IPS-18a (cell line): ENCODE results near the gene KLHDC9.
A peak's percentile ranks its signal among the peaks of the same experiment; 100 is the strongest.

Source experiments
- H3K27ac ChIP-seq: one replicate; pipeline ENCODE4 v1.5.1; 2013; ENCODE audit warnings: low read length
- H3K27me3 ChIP-seq: one replicate; pipeline ENCODE4 v1.6.1; 2013; ENCODE audit warnings: mild to moderate bottlenecking, low read length; ENCODE audit not compliant: control insufficient read depth, insufficient read depth
- H3K36me3 ChIP-seq: one replicate; pipeline ENCODE4 v1.6.1; 2013; ENCODE audit warnings: low read depth, low read length; ENCODE audit not compliant: control insufficient read depth
- H3K4me1 ChIP-seq: one replicate; pipeline ENCODE4 v1.6.1; 2013; ENCODE audit warnings: low read depth, low read length; ENCODE audit not compliant: control insufficient read depth
- H3K4me3 ChIP-seq: one replicate; pipeline ENCODE4 v1.5.1; 2013; ENCODE audit warnings: low read length
- H3K9ac ChIP-seq: one replicate; pipeline ENCODE4 v1.6.1; 2013; ENCODE audit warnings: mild to moderate bottlenecking, low read length, moderate library complexity
- H3K9me3 ChIP-seq: one replicate; pipeline ENCODE4 v1.6.1; 2013; ENCODE audit warnings: low read depth, low read length; ENCODE audit not compliant: control insufficient read depth

The KLHDC9 gene

DNA sequence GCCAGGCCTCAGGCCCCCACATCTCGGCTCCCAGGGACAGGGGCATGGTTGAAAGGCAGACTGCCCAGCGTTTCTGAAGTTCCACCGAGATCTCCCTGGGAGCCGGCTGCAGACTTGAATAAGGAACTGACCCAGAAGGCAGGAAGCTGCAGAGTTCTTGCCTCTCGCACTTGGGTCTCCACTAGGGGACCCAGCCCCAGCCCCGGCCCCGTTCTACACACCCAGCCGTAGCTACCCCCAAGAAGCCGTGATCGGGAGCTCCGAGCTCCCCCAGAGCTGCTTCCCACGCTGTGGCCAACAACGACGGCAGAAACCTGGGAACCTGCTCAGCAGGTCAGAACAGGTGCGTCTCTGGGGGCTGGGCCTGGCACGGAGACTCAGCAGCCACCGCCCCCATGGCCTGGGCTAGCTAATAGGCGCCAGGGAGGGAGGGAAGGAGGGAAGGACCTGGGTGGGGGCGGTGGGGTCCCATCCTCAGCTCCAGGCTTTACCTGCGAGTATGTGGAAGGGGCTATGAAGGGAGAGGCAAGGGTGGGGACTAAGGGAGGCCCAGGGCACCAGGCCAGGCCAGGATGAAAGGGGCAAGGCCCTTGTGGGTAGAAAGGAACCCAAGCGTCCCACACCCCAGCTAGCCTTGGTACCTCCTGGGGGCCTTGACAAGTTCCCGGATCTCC, 8.8 kb upstream of the KLHDC9 start, which contains the start of gene NECTIN4:
TSS of gene NECTIN4 (minus strand) at position 308 of the 674 bp plus-strand sequence. CDS start at position 46, 262 bp downstream.
- H3K9me3 ChIP-seq, result no peaks in the 10 kb centered on the region
- no peak within 1 kb of the TSS for H3K27ac ChIP-seq
- no peaks in the 10 kb centered on the region for H3K36me3 ChIP-seq
- H3K27me3 ChIP-seq, result no peaks in the 10 kb centered on the region
- no peak within 1 kb of the TSS for H3K9ac ChIP-seq
- no peaks in the 10 kb centered on the region for H3K4me1 ChIP-seq
- no peak within 1 kb of the TSS for H3K4me3 ChIP-seq

DNA sequence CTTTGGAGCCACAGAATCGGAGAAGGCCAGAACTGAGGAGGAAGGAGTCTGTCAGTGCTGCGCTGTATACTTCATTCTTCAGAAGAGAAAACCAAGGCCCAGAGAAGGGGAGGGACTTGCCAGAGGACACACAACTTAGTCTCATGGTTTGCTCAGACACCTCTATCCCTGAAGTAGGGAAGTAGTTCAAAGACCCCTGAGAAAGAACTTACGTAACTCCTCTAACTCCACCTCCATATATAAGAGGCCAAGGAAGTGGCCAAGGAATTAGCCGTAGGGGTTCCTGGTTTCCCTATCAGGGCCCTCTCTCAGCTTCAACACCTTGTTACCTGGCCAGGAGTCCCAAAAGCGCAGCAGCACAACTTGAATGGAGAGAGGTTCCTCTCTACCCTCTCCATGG, 8.2 kb upstream of the KLHDC9 start:
- no peaks in the 10 kb centered on the region for H3K9me3 ChIP-seq
- H3K27me3 ChIP-seq, result no peaks in the 10 kb centered on the region
- no peaks in the 10 kb centered on the region for H3K4me1 ChIP-seq
- no peak overlapping the region for H3K27ac ChIP-seq
- H3K9ac ChIP-seq, result no peak overlapping the region
- no peak overlapping the region for H3K4me3 ChIP-seq
- no peaks in the 10 kb centered on the region for H3K36me3 ChIP-seq

DNA sequence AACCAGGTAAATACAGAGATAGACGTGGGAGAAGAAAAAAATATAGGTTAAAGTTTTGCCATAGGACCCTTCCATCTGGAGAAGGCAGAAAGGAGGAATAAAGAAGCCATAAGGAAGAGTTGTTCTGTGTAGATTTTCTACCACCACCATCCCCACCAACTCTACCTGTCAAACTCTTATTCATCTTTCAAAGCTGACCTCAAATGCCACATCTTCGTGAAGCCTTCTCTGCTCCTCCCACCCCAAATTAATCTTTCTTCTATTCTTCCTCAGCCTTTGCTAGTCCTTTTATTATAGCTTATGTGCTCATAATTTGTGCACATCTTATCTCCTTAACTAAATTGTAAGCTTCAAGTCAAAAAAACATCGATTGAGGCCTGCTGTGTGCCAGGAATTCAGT, 7.5 kb upstream of the KLHDC9 start:
- Histone ChIP-seq H3K27me3 (no peaks in the 10 kb centered on the region), H3K4me3 (no peak overlapping the region), H3K4me1 (no peaks in the 10 kb centered on the region), H3K36me3 (no peaks in the 10 kb centered on the region), H3K27ac (no peak overlapping the region), H3K9ac (no peak overlapping the region), H3K9me3 (no peaks in the 10 kb centered on the region)

DNA sequence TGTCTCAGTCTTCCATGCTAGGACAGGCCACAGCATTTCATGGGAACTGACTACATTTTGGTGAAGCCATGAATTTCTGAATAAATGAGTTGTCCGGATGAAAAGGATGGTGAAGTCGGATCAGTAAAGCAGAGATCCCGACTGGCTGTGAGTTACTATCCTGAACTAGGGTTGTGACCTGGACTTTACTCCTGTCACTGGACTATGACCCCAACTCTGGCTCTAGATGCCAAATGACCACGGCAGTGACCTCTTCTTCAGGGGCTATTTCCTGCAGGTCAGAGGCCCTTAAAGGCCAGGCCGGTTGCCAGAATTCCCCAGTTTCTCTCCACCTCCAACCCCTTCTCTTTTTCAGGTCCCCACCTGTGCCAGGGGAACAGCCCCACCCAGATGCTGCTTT, 7.1 kb upstream of the KLHDC9 start:
- Histone ChIP-seq H3K36me3 (no peaks in the 10 kb centered on the region), H3K27me3 (no peaks in the 10 kb centered on the region), H3K4me3 (no peak overlapping the region), H3K9ac (no peak overlapping the region), H3K9me3 (no peaks in the 10 kb centered on the region), H3K27ac (no peak overlapping the region), H3K4me1 (no peaks in the 10 kb centered on the region)

DNA sequence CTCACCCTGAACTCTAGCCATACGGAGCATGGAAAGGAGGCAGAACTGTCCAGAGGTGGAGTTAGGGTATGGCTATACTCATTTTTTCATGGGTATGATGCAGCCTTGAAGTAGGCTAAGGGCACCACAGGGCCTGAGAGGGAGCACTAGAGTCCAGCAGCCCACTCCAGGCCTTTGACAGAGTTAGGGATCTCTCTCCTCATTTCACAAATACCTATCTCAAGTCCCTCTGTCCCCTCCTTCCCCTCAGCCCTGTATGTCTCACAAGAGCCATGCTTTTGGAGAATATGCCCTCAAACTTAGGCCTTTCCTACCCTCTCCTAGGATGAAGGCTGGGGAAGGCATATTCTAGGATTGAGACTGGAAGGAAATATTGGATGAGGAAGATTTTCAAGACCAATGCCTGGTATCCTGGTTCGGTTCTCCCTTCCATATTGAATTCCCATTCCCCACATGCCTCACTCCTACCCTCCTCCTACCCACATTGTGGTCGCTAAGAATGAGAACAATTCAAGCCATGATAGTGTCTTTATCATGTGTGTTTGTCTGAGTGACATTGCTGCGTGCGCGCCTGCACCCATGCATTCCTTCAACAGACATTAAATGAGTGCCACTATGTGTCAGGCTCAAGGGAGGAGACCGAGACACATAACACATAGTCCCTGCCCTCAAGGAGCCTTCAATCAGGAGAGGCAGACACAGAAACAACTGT, 6.2 kb upstream of the KLHDC9 start:
- H3K27me3 ChIP-seq, result no peaks in the 10 kb centered on the region
- H3K9me3 ChIP-seq, result no peaks in the 10 kb centered on the region
- no peaks in the 10 kb centered on the region for H3K36me3 ChIP-seq
- H3K27ac ChIP-seq, result no peak overlapping the region
- H3K4me1 ChIP-seq, result no peaks in the 10 kb centered on the region
- no peak overlapping the region for H3K9ac ChIP-seq
- no peak overlapping the region for H3K4me3 ChIP-seq

DNA sequence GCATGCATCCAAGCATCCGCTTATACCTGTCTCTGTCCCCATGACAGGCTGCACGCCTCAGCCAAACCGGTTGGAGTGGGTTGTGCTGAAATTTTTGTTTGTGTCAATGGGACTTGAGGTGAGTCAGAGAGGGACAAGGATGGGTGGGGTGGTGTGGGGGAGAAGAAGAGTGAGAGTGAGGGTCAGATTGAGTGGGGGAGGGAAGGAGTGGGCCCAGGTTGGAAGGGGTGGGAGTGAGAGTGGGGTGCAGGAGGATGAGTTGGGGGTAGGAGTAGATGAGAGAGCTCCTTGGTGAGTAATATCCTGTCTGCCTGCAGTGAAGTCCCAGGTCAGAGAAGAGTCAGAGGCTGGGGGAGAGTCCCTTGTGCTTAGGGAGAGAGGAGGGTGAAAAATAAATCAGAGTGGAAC, 5.5 kb upstream of the KLHDC9 start:
- no peaks in the 10 kb centered on the region for H3K4me1 ChIP-seq
- no peak overlapping the region for H3K27ac ChIP-seq
- no peaks in the 10 kb centered on the region for H3K36me3 ChIP-seq
- H3K9me3 ChIP-seq, result no peaks in the 10 kb centered on the region
- H3K9ac ChIP-seq, result no peak overlapping the region
- H3K4me3 ChIP-seq, result no peak overlapping the region
- no peaks in the 10 kb centered on the region for H3K27me3 ChIP-seq

DNA sequence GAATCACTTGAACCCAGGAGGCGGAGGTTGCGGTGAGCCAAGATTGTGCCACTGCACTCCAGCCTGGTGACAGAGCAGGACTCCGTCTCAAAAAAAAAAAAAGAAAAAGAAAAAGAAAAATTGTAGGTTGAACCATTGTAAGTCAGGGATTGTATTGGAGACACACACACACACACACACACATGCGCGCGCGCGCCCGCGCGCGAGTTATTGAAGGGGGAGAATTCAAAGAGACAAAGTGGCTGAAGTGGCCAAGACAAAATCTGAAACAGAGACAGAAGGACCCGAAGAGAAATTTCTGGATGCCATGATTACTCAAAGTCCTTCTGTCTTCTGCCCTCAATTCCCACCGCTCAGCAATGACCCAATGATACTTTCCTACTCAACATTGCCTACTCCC, 3.7 kb upstream of the KLHDC9 start:
- Histone ChIP-seq H3K4me1 (no peaks in the 10 kb centered on the region), H3K36me3 (no peaks in the 10 kb centered on the region), H3K9ac (no peak overlapping the region)

DNA sequence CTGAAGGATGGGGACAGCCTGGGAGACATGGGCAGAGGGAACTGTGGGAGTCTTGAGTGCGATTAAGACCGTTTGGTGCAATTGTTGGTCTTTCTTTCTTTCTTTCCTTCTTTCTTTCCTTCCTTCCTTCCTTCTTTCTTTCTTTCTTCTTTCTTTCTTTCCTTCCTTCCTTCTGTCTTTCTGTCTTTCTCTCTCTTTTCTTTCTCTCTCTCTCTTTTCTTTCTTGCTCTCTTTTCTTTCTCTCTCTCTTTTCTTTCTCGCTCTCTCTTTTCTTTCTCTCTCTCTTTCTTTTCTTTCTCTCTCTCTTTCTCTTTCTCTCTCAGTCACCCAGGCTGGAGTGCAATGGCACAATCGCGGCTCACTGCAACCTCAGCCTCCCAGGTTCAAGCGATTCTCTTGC, 2.9 kb upstream of the KLHDC9 start:
- no peak overlapping the region for H3K27ac ChIP-seq
- H3K36me3 ChIP-seq, result no peaks in the 10 kb centered on the region
- H3K9ac ChIP-seq, result no peak overlapping the region
- H3K9me3 ChIP-seq, result no peaks in the 10 kb centered on the region
- H3K4me3 ChIP-seq, result no peak overlapping the region
- no peaks in the 10 kb centered on the region for H3K27me3 ChIP-seq
- H3K4me1 ChIP-seq, result no peaks in the 10 kb centered on the region

More for the DNA sequence above, 3.7 kb upstream of the KLHDC9 start:
- Histone ChIP-seq H3K4me3 (no peak overlapping the region), H3K27me3 (no peaks in the 10 kb centered on the region), H3K27ac (no peak overlapping the region), H3K9me3 (no peaks in the 10 kb centered on the region)

DNA sequence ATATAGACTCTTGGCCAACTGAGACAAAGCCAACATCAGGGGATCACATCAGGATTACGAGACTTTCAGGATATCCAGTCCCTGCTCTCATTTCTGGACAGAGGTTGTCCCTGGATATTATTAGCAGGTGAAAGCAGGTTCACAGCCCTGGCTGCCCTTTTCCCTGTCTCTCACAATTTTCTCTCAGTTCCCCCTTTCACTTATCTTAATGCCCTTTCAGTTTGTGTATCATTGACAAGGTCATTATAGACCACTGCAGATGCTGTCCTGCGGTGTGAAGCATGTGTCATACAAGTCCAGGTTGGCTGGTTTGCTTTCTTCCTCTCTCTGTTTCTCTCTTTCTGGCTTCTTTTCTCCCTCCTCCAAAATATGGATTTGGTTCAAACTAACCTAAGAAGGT, 2.1 kb upstream of the KLHDC9 start:
- Histone ChIP-seq H3K27ac (no peak overlapping the region), H3K4me1 (no peaks in the 10 kb centered on the region), H3K9ac (no peak overlapping the region), H3K36me3 (peaks cover 4% of the 10 kb centered on the region), H3K27me3 (no peaks in the 10 kb centered on the region), H3K4me3 (no peak overlapping the region), H3K9me3 (no peaks in the 10 kb centered on the region)

DNA sequence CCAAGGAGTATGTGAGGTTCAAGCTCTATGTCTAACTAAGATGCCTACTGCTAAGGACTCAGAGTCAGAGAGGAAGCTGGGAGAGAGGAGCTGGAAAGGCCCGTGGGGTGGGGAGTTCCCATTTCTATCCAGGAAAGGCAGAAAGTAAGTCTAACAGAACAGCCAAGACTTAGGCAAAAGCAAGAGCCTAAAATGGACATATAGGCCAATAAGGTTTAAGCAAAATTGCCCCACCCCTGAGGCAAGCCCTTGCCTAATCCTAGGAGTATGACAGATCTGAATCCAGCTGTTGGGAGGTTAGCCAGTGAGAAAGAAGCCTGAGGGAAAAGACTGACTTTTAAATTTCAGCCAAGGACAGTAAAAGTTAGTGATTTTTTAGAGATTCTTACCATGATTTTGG, 1.6 kb upstream of the KLHDC9 start:
- no peaks in the 10 kb centered on the region for H3K9me3 ChIP-seq
- H3K4me1 ChIP-seq, result no peaks in the 10 kb centered on the region
- H3K27ac ChIP-seq, result no peak overlapping the region
- H3K36me3 ChIP-seq, result peaks cover 8% of the 10 kb centered on the region
- H3K27me3 ChIP-seq, result no peaks in the 10 kb centered on the region
- no peak overlapping the region for H3K4me3 ChIP-seq
- H3K9ac ChIP-seq, result no peak overlapping the region

DNA sequence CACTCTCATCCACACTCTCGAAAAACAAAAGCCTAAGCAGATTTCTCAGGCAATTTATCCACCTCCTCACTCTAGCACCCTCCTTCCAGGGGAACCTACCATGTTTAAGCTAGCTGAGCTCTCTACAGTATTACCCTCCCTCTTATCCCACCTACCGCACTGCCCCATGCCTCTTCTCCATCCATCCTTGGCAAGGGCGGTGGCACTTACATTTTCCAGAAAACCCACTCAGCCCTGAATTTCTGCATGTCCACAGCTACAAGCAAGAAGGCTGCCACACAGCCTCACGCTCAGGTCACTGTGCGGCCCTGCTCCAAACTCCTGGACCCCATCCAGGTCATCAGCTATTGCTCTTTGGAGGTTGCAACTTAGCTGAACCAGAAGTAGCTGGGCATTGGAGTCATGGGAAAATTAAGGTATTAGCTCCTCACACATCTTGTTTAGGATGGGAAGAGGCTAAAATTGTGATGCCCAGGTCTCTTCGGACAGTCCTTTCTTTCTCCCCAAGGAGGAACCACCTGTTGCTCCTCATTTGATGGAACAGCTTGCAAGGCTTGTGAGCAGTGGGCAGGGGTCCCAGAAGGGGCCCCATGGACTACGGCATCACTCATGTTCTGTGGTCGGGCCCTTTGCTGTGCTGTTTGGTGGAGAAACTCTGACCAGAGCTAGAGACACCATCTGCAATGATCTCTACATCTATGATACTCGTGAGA, 1.1 kb downstream of the KLHDC9 start:
- no peak overlapping the region for H3K27ac ChIP-seq
- H3K4me3 ChIP-seq, result peak overlapping the region; percentile 70
- peak overlapping the region; percentile 72 for H3K9ac ChIP-seq
- H3K4me1 ChIP-seq, result no peaks in the 10 kb centered on the region
- no peaks in the 10 kb centered on the region for H3K27me3 ChIP-seq
- H3K9me3 ChIP-seq, result no peaks in the 10 kb centered on the region
- peaks cover 15% of the 10 kb centered on the region for H3K36me3 ChIP-seq
